ENCODE measurements around the gene MAP2K5.

Gene MAP2K5

DNA sequence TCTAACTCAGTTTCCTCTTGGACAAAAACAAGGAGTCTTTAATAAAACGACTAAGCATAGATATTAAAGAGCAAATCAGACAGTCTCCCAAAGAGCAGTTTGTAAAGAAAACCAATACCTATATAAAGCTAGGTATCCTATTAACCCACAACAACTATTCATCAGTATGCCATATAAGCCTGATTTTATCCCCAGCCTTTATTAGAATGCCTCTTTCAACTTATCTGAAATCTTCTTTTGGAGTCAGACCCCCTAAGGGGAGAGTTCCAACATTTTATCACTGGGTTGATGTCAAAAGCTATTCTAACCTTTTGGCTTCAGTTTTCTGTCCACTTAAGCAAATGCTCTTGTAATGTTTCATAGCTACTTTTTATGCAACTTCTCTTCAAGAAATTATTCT, 17.8 kb downstream of the MAP2K5 start:
- no peak for DNase-seq

GRCh38 chr15:67563092-67563491, 20.6 kb downstream of the MAP2K5 start:
- no peak for DNase-seq

- DNase-seq = no peak
Measured at GRCh38 chr15:67564021-67564967, 21.8 kb downstream of the MAP2K5 start.

GRCh38 chr15:67564968-67565345, 22.5 kb downstream of the MAP2K5 start:
- DNase-seq = no peak

DNA sequence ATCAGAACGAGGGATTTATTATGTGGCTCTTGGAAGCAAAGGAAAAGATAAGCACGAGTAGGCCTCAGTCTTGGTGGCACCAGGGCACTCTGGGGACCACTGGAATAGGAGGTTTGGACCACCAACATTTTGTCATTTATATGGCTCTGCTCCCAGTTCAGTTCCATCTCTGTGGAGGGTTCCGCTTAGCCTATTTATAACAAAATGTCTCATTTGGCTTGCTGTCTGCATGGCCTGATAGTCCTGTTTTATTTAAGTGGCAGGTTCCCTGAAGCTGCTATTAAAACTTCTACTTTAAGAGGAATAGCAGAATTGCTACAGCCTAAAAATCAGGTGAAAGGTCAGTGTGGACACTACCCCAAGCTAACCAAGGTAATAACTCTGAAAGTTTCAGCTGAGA, 27.2 kb downstream of the MAP2K5 start:
- DNase-seq = no peak

DNA sequence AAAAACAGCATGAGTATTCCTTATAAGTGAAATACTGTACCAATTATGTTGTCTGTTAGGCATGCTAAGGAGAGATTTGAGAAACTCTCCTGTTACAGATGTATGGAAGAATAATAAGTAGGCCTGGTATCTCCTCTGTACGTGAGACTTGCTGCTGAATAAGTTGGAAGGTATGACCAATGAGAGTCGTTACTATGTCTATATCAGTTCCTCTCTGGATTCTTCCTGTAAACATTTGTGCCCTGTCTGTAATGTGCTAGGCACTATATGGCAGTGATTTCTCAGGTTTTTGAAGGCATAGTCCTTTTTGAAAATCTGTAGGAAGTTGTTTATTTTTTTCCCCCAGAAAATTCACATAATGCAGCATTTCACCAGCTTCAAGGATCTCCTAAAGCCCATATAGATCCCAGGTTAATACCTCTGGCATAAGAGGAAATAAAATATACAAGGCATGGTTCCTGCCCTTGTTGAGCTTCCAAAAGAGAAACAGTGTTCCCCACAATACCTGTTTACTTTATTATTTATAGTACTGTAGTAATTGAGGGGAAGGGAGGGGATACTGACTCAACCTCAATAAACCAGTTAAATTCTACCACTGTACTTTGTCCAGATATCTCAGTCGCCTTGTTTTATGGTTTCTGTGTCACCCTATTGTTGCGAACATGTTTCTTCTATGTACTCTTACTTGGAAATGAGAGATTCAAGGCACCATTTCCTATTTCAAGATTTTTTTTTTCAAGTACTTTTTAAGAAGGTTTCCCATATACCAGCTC, 28.6 kb downstream of the MAP2K5 start:
- no peak for DNase-seq

DNA sequence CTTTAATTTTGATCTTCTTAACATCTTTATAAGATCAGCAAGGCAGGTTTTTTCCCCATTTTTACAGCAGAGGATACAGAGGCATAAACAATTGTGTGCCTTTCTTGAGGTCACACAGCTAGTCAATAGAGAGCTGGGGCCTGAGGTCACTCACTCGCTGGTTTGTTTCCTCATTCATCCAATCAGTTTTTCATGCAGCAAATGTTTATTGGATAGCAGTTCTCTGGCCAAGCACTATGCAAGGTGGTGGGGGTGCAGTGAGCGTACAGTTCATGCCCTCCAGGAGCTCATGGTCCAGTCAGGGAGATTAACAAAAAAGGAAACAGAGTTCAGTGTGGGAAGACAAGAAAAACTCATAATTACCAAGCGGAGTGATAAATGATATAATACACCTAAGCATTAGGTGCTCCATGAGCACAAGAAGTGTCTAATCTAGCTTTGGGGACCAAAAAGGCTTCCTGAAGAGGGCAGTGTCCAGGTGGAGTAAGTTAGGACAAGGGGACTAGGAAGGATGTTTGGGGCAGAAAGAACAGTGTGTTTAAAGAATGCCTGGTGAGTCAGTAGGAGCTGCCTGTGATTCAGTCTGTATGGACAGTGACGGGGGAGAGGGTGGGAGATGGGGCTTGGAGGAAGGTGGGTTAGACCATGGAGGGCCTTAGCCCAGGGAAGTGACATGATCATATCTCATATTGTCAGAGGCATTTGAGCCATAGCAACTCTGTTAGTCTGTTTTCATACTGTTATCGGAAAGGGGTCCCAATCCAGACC, 29.3 kb downstream of the MAP2K5 start:
- DNase-seq = no peak

DNA sequence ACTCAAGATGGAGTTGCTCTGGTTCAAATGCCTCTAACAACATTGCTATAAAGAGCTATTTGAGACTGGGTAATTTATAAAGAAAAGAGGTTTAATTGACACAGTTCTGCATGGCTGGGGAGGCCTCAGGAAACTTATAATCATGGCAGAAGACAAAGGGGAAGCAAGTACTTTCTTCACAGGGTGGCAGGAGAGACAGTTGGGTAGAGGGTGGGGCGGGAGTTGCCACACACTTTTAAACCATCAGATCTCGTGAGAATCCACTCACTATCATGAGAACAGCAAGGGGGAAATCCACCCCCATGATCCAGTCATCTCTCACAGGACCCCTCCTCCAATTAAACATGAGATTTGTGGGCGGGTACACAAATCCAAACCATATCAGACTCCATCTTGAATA, 30.7 kb downstream of the MAP2K5 start:
- DNase-seq = no peak

- no peak for DNase-seq
Measured at GRCh38 chr15:67575039-67575502, 32.6 kb downstream of the MAP2K5 start.

GRCh38 chr15:67578020-67578600, 35.6 kb downstream of the MAP2K5 start:
- DNase-seq = no peak

- no peak for DNase-seq
Measured at GRCh38 chr15:67579164-67579563, 36.7 kb downstream of the MAP2K5 start.

DNA sequence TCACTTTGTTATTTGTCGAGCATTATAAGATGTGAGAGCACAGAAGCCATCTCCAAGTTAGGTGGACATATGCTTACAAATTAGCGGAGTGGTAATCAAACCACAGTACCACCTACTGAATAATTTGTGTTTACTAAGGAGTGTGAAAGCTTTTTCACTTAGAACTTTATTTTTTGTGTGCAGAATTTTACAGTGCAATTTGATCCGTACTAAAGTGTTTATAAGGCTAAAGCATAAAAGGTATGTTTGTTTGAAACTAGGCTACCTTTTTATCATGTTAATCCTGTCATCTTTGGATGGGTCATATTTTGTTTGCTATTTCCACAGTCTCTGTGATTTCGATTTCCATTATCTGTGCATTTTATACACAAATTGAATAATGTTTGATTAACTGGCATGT, 37.5 kb downstream of the MAP2K5 start:
- no peak for DNase-seq

- no peak for DNase-seq
Measured at GRCh38 chr15:67584157-67584556, 41.7 kb downstream of the MAP2K5 start.

- DNase-seq = no peak
Measured at GRCh38 chr15:67585681-67586080, 43.2 kb downstream of the MAP2K5 start.

DNA sequence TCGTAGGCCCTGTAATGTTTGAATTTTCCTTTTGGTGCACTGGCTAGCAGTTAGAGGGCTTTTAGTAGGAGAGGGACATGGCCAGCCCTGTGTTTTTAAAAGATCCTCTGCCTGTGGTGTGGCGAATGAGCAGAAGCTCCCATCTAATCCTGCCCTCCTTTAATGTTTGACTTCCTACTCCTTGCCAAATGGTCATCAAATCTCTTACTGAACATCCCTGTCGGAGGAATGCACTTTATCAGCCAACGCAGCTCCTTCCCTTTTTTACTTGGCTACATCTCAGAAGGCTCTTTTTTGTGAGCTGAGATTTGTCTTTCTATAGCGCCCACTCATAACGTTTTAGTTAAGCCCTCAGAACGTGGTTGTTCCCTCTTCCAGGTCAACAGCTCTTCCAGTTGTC, 44.8 kb downstream of the MAP2K5 start:
- no peak for DNase-seq

DNA sequence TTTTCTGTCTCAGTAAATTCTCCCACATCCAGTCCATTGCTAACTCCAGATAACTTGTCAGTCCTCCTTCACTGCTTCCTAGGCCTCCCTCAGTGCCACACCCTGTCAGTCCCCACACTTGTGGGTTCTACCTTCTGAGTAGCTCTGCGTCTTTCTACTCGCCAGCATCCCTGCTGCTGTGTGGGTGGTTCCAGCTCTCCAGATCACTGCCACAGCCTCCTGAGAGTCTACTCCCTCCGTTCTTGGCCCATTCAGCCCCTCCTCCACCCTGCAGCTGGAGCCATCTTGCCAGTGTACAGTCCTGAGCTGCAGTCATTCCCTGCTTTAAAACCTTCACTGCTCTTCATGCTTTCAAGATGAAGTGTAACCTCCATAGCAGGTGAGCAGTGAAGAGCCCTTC, 45.3 kb downstream of the MAP2K5 start:
- DNase-seq = no peak

GRCh38 chr15:67590191-67590590, 47.7 kb downstream of the MAP2K5 start:
- DNase-seq = no peak

GRCh38 chr15:67592245-67592644, 49.7 kb downstream of the MAP2K5 start:
- no peak for DNase-seq

DNA sequence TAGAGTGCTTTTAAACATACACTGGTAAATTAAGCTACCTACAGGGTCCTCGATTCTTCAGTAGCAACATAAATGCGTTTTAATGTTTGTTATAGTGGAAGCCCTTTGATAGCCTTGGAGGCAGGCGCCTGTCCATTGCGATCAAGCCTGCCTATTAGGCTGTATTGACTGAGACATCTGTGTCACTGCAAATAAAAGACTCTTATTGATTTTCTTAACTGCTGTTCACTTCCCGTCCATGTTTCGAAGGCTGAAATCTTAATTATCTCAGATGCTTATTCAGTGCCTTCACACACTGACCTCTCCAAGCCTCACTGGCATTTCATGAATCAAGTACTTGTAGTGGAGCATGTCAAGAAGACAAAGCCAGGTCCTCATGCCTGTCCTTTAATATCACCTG, 51.1 kb downstream of the MAP2K5 start:
- no peak for DNase-seq

- DNase-seq = no peak
Measured at GRCh38 chr15:67594770-67595169, 52.3 kb downstream of the MAP2K5 start.

DNA sequence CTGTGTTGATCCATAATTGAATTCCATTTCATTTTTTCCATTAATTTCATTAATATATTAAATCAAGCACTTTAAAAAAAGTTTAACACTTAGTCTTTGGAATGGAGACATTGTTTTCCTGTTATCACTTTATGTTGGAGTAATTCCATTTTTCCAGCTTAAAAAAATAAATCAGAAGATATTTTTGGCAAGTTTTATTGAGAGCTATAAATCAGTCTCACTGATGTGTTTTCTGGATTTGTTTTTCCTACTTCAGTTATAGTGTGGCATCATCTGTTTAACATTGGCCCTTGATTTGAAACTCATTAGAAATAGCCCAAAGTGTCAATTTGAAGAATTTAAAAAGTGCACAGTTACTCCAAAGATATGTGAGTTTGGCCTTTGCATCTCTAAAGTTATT, 53.1 kb downstream of the MAP2K5 start:
- DNase-seq = no peak

DNA sequence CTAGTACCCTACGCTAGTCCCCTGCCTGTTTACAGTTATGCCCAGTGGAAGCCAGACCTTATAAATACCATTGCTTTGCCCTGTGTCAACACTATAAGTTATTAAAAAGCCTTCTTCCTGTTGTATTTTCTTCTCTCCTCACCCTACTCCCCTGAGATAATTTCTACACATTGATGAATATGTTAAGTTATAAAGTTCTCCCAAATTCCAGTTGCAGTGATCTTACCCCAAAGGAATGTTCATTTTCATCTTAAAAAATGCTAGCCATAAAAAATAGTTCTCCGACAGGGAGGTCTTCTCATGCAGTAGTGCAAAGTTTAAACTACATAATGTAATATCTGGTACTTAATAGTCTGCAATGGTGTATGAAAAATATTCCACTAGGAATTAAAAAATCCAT, 58.6 kb downstream of the MAP2K5 start:
- DNase-seq = no peak

DNA sequence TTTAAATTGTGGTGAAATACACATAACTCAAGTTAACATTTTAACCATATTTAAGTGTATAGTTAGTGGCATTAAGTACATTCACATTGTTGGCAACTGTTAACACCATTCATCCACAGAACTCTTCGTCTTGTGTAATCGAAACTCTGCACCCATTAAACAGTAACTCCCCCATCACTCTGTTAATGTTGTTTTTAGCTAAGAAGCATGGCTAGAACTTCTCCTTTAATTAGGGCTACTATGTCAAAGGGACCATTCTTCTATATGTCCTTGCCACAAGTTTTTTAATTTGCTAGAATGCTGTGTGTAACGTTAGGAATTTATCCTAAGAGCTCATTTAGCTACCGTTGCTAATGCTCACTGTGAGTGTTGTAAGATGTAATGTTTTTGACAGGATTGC, 60.6 kb downstream of the MAP2K5 start:
- no peak for DNase-seq

All from NCI-H187 (cell line).